IMR-90 (cell line): ENCODE results near the gene TUBA3D. TPM values are rescaled to one million over a fixed set of nuclear protein-coding genes. Genes with fewer than 3 reads are reported as not detected.

Experiments used
- ATAC-seq: fragments of 200-7000 bp; cut with Tn5 transposase; 2 replicates; pipeline ENCODE4 v1.9.1; 2020; ENCODE audit warnings: low read depth, mild to moderate bottlenecking, moderate library complexity
- BruUV-seq: library from RNA; stranded (reverse); fragments of 400-500 nt; replicated peaks from 2 replicates; lab custom pipeline; 2021; lab: Mats Ljungman, UMichigan
- CTCF ChIA-PET: fragments of 300-600 bp; formaldehyde crosslinking; extraction: SDS; loops from one replicate; lab custom pipeline; 2021; ENCODE audit warnings: antibody characterized with exemption; lab: Yijun Ruan, JAX
- POLR2A ChIA-PET: fragments of 300-600 bp; sonication (Branson Sonifier 250); formaldehyde crosslinking; loops from one replicate; lab custom pipeline; 2022; ENCODE audit warnings: antibody characterized with exemption; ENCODE audit not compliant: unreplicated experiment; lab: Charles Lee
- DNase-seq: peaks from one replicate; pipeline ENCODE4 v3.0.0; 2013
- H2AFZ ChIP-seq: replicated peaks from 2 replicates; pipeline ENCODE3; 2013; ENCODE audit warnings: low read length, mild to moderate bottlenecking; ENCODE audit not compliant: poor library complexity
- H2AK5ac ChIP-seq: 2 replicates; pipeline ENCODE4 v1.6.1; 2013; ENCODE audit warnings: low read depth, low read length, inconsistent platforms
- H2AK9ac ChIP-seq: replicated peaks from 2 replicates; pipeline ENCODE3; 2013; ENCODE audit warnings: mild to moderate bottlenecking, low read depth, low read length, moderate library complexity; ENCODE audit not compliant: poor library complexity
- H2BK120ac ChIP-seq: 2 replicates; pipeline ENCODE4 v1.6.1; 2013; ENCODE audit warnings: low read depth, low read length, inconsistent platforms
- H2BK15ac ChIP-seq: 3 replicates; pipeline ENCODE4 v1.6.1; 2013; ENCODE audit warnings: low read depth, low read length, inconsistent platforms
- H2BK20ac ChIP-seq: 2 replicates; pipeline ENCODE4 v1.6.1; 2013; ENCODE audit warnings: low read depth, mild to moderate bottlenecking, inconsistent platforms, low read length, moderate library complexity
- H2BK5ac ChIP-seq: 2 replicates; pipeline ENCODE4 v1.6.1; 2013; ENCODE audit warnings: mild to moderate bottlenecking, low read depth, low read length, inconsistent platforms; ENCODE audit not compliant: poor library complexity, severe bottlenecking
- H3K14ac ChIP-seq: replicated peaks from 2 replicates; pipeline ENCODE4 v1.6.1; 2013; ENCODE audit warnings: low read depth, low read length, inconsistent platforms
- H3K18ac ChIP-seq: 2 replicates; pipeline ENCODE4 v1.6.1; 2013; ENCODE audit warnings: low read depth, low read length, control low read depth
- H3K23ac ChIP-seq: 2 replicates; pipeline ENCODE4 v1.6.1; 2013; ENCODE audit warnings: low read depth, low read length, inconsistent platforms
- H3K27ac ChIP-seq: 2 replicates; pipeline ENCODE4 v1.5.1; 2013; ENCODE audit warnings: mild to moderate bottlenecking, control low read depth, low read length; ENCODE audit not compliant: insufficient read depth
- H3K27me3 ChIP-seq: 2 replicates; pipeline ENCODE4 v1.6.1; 2013; ENCODE audit warnings: low read length; ENCODE audit not compliant: control insufficient read depth, insufficient read depth
- H3K36me3 ChIP-seq: 2 replicates; pipeline ENCODE4 v1.6.1; 2013; ENCODE audit warnings: low read length, mixed read lengths; ENCODE audit not compliant: control insufficient read depth, insufficient read depth
- H3K4ac ChIP-seq: 2 replicates; pipeline ENCODE4 v1.6.1; 2013; ENCODE audit warnings: low read depth, low read length, inconsistent platforms
- H3K4me1 ChIP-seq: 2 replicates; pipeline ENCODE4 v1.6.1; 2013; ENCODE audit warnings: low read length, mixed read lengths; ENCODE audit not compliant: control insufficient read depth, insufficient read depth
- H3K4me2 ChIP-seq: 2 replicates; pipeline ENCODE4 v1.6.1; 2013; ENCODE audit warnings: low read depth, mild to moderate bottlenecking, control low read depth, low read length, moderate library complexity
- H3K4me3 ChIP-seq: 2 replicates; pipeline ENCODE4 v1.5.1; 2013; ENCODE audit warnings: low read depth, mild to moderate bottlenecking, control low read depth, low read length, moderate library complexity; ENCODE audit not compliant: insufficient read depth
- H3K56ac ChIP-seq: 2 replicates; pipeline ENCODE4 v1.6.1; 2013; ENCODE audit warnings: low read length, inconsistent platforms; ENCODE audit not compliant: insufficient read depth; ENCODE audit errors: extremely low read depth
- H3K79me1 ChIP-seq, 2 experiments: 2 replicates each; pipeline ENCODE4 v1.6.1; 2013; ENCODE audit warnings: low read length in 2 of 2, inconsistent platforms in 1 of 2, low read depth in 1 of 2
- H3K9ac ChIP-seq: 2 replicates; pipeline ENCODE4 v1.6.1; 2013; ENCODE audit warnings: low read depth, low read length, control low read depth
- H3K9me1 ChIP-seq: 2 replicates; pipeline ENCODE4 v1.6.1; 2013; ENCODE audit warnings: low read length, inconsistent platforms; ENCODE audit not compliant: insufficient read depth
- H3K9me3 ChIP-seq: 2 replicates; pipeline ENCODE4 v1.6.1; 2013; ENCODE audit warnings: low read length; ENCODE audit not compliant: control insufficient read depth, insufficient read depth
- H4K20me1 ChIP-seq: 2 replicates; pipeline ENCODE4 v1.6.1; 2013; ENCODE audit warnings: low read length, inconsistent platforms; ENCODE audit not compliant: insufficient read depth
- H4K5ac ChIP-seq: 2 replicates; pipeline ENCODE4 v1.6.1; 2013; ENCODE audit warnings: mild to moderate bottlenecking, low read depth, low read length, control low read depth
- H4K8ac ChIP-seq, 2 experiments: 2 replicates each; pipeline ENCODE4 v1.6.1; 2013; ENCODE audit warnings: low read depth in 2 of 2, low read length in 2 of 2, control low read depth in 1 of 2, inconsistent platforms in 1 of 2
- H4K91ac ChIP-seq: 2 replicates; pipeline ENCODE4 v1.6.1; 2013; ENCODE audit warnings: low read depth, low read length, inconsistent platforms; ENCODE audit not compliant: insufficient read depth
- CHD1 ChIP-seq: IDR thresholded peaks from 2 replicates; pipeline ENCODE4 v1.6.1; 2012; ENCODE audit warnings: low read depth, low read length, improper control_type of control experiment
- CTCF ChIP-seq: conservative IDR thresholded peaks from 2 replicates; pipeline ENCODE4 v1.5.1; 2012; ENCODE audit warnings: mild to moderate bottlenecking, low read depth, low read length, improper control_type of control experiment
- NFE2L2 ChIP-seq: fragments of 150-350 bp; IDR thresholded peaks from 2 replicates; pipeline ENCODE4 v1.6.1; 2016; ENCODE audit warnings: low read depth, mild to moderate bottlenecking, low read length
- POLR2A ChIP-seq: IDR thresholded peaks from 2 replicates; pipeline ENCODE4 v1.6.1; 2012; ENCODE audit warnings: mild to moderate bottlenecking, low read depth, low read length
- RAD21 ChIP-seq: IDR thresholded peaks from 2 replicates; pipeline ENCODE4 v1.6.1; 2012; ENCODE audit warnings: low read length, improper control_type of control experiment
- RFX5 ChIP-seq: IDR thresholded peaks from 2 replicates; pipeline ENCODE4 v1.8.0; 2012; ENCODE audit warnings: low read depth, mild to moderate bottlenecking, low read length, moderate library complexity
- SMC3 ChIP-seq: fragments of 150-350 bp; IDR thresholded peaks from 2 replicates; pipeline ENCODE4 v1.6.1; 2016; ENCODE audit warnings: low read depth, mild to moderate bottlenecking, antibody characterized with exemption, low read length, moderate library complexity
- WGBS, 2 experiments: methylation state at CpG; one replicate each; pipeline versions ENCODE4 v1.1.5 to v1.1.7; 2013; ENCODE audit warnings: missing lambda C conversion rate in 2 of 2; ENCODE audit not compliant: insufficient read length in 1 of 2; ENCODE audit errors: extremely low coverage in 2 of 2; 5-methylcytosine and 5-hydroxymethylcytosine counted together
- dilution Hi-C: fragments of 300-500 bp; cut with HindIII; formaldehyde crosslinking; loops from one replicate; pipeline ENCODE4 v1.14.3; 2018; ENCODE audit warnings: low sequenced_read_pairs; ENCODE audit not compliant: unreplicated experiment
- in situ Hi-C: fragments of 300-500 bp; cut with MboI; formaldehyde crosslinking; loops from 3 replicates; pipeline ENCODE4 v1.14.3; 2019; ENCODE audit warnings: low sequenced_read_pairs, inconsistent platforms, mixed read lengths
- intact Hi-C: fragments of 100-400 bp; cut with micrococcal nuclease; formaldehyde crosslinking; loops from 2 replicates; pipeline ENCODE4 v1.10.0; 2022
- polyA plus RNA-seq, 3 experiments: library from polyadenylated mRNA; depleted of rRNA; stranded (reverse); fragments of >200 nt; gene quantifications; 2 replicates each; pipeline ENCODE4 v1.2.3, GENCODE V29; 2012; ENCODE audit warnings: low replicate concordance in 1 of 3
- total RNA-seq: library from RNA; depleted of rRNA; stranded (reverse); fragments of >200 nt; gene quantifications from 2 replicates; pipeline ENCODE4 v1.2.3, GENCODE V29; 2012

TUBA3D gene
- total and polyA plus RNA-seq, 2 of the 4 experiments (the other 2 are of a cell fraction) = not detected

GRCh38 chr2:131426727-131427126, 49.2 kb upstream of the TUBA3D start:
- in situ Hi-C loops (no loop called here), intact Hi-C loops (no loop called here), dilution Hi-C loops (no loop called here)
- H3K4me2 ChIP-seq = no peak overlapping the region
- H4K91ac ChIP-seq = no peak overlapping the region
- no peak overlapping the region for H3K9ac ChIP-seq
- WGBS, 2 experiments = 27% methylated on average over 2 of the region's 5 CpGs; no CpG with 5 or more reads in 1 of the 2 experiments
- no peaks in the 10 kb centered on the region for H3K4me1 ChIP-seq
- no peaks in the 10 kb centered on the region for H3K9me1 ChIP-seq
- H2AK5ac ChIP-seq = no peak overlapping the region
- no peak overlapping the region for H3K4me3 ChIP-seq
- H2BK20ac ChIP-seq = no peak overlapping the region
- H2BK15ac ChIP-seq = no peak overlapping the region
- no peak overlapping the region for H4K8ac ChIP-seq
- no peak overlapping the region for H3K4ac ChIP-seq
- H3K56ac ChIP-seq = no peak overlapping the region
- H3K36me3 ChIP-seq = no peaks in the 10 kb centered on the region
- H3K23ac ChIP-seq = no peak overlapping the region
- no peak overlapping the region for H2AFZ ChIP-seq
- H4K20me1 ChIP-seq = no peaks in the 10 kb centered on the region
- no peak overlapping the region for H2BK5ac ChIP-seq
- TF ChIP-seq CHD1 (no peak), SMC3 (no peak), POLR2A (no peak), CTCF (no peak), RFX5 (no peak), RAD21 (no peak), NFE2L2 (no peak)
- no peak for ATAC-seq
- no peaks in the 10 kb centered on the region for H3K79me1 ChIP-seq
- H3K27me3 ChIP-seq = peaks cover 34% of the 10 kb centered on the region
- no peak overlapping the region for H2BK120ac ChIP-seq
- H4K5ac ChIP-seq = no peak overlapping the region
- H3K14ac ChIP-seq = no peak overlapping the region
- peaks cover 5% of the 10 kb centered on the region for H3K9me3 ChIP-seq
- no peak overlapping the region for H3K18ac ChIP-seq
- BruUV-seq = no TSS peak
- no peak for DNase-seq
- ChIA-PET CTCF (no interaction called here), POLR2A (no interaction called here)
- H3K27ac ChIP-seq = no peak overlapping the region
- no peak overlapping the region for H2AK9ac ChIP-seq
